GM12878 (cell line): ENCODE data around the gene DMBX1. TPM values are rescaled to one million over a fixed set of nuclear protein-coding genes. Genes with fewer than 3 reads are reported as not detected.

Experiments used
- ATAC-seq: fragments of 200-7000 bp; cut with Tn5 transposase; 3 replicates; pipeline ENCODE4 v1.9.1; 2020; ENCODE audit warnings: mild to moderate bottlenecking, moderate library complexity
- BruUV-seq: library from RNA; stranded (reverse); fragments of 400-500 nt; replicated peaks from 2 replicates; lab custom pipeline; 2021; lab: Mats Ljungman, UMichigan
- CTCF ChIA-PET: fragments of 300-600 bp; sonication (Branson Sonifier 250); formaldehyde crosslinking; extraction: SDS; loops from one replicate; lab custom pipeline; 2021; ENCODE audit warnings: inconsistent platforms; lab: Yijun Ruan, JAX
- POLR2A ChIA-PET: fragments of 350-600 bp; formaldehyde crosslinking; extraction: SDS; loops from one replicate; lab custom pipeline; 2021; ENCODE audit warnings: inconsistent platforms; lab: Charles Lee
- RAD21 ChIA-PET: fragments of 300-600 bp; sonication (Branson Sonifier 250); formaldehyde crosslinking; loops from one replicate; lab custom pipeline; 2023; ENCODE audit warnings: antibody characterized with exemption; ENCODE audit not compliant: unreplicated experiment; lab: Charles Lee
- SMC1A ChIA-PET: fragments of 300-600 bp; sonication (Branson Sonifier 250); formaldehyde crosslinking; loops from one replicate; lab custom pipeline; 2023; ENCODE audit not compliant: unreplicated experiment, uncharacterized antibody; lab: Charles Lee
- DNase-seq: peaks from one replicate; pipeline ENCODE4 v3.0.0-alpha.2; 2011; ENCODE audit warnings: low read depth, low spot score
- FAIRE-seq: peaks from 3 replicates; lab custom pipeline; 2011; peaks lifted over from hg19 to GRCh38; lab: Jason Lieb, UNC
- H2AFZ ChIP-seq: 2 replicates; pipeline ENCODE4 v1.6.0; 2011; ENCODE audit warnings: low read depth, low read length, control low read depth; ENCODE audit not compliant: control insufficient read depth
- H3K27ac ChIP-seq: 2 replicates; pipeline ENCODE4 v1.5.1; 2011; ENCODE audit warnings: control low read depth; ENCODE audit not compliant: control insufficient read depth, insufficient read depth
- H3K27me3 ChIP-seq, 2 experiments: replicated peaks in 1 of 2; 2 replicates each; pipeline versions ENCODE4 v1.6.0 to v1.6.1; 2011; ENCODE audit warnings: low read length in 1 of 2; ENCODE audit not compliant: control insufficient read depth in 2 of 2, insufficient read depth in 2 of 2
- H3K36me3 ChIP-seq, 2 experiments: 2 replicates each; pipeline ENCODE4 v1.5.1; 2011; ENCODE audit warnings: low read length in 1 of 2; ENCODE audit not compliant: control insufficient read depth in 2 of 2, insufficient read depth in 2 of 2
- H3K4me1 ChIP-seq: 2 replicates; pipeline ENCODE4 v1.6.1; 2011; ENCODE audit warnings: mild to moderate bottlenecking, low read length, moderate library complexity, mixed read lengths; ENCODE audit not compliant: control insufficient read depth, insufficient read depth
- H3K4me2 ChIP-seq: 2 replicates; pipeline ENCODE4 v1.6.0; 2011; ENCODE audit warnings: control low read depth; ENCODE audit not compliant: control insufficient read depth, insufficient read depth
- H3K4me3 ChIP-seq: fragments of 200-600 bp; sonication (generic); 2 replicates; pipeline ENCODE4 v1.5.1; 2016
- H3K79me2 ChIP-seq: 2 replicates; pipeline ENCODE4 v1.6.0; 2011; ENCODE audit warnings: low read length; ENCODE audit not compliant: control insufficient read depth, insufficient read depth
- H3K9ac ChIP-seq: 2 replicates; pipeline ENCODE4 v1.8.0; 2011; ENCODE audit warnings: low read length, control low read depth, mixed read lengths; ENCODE audit not compliant: control insufficient read depth, insufficient read depth
- H3K9me3 ChIP-seq: replicated peaks from 3 replicates; pipeline ENCODE4 v1.5.1; 2011; ENCODE audit warnings: mild to moderate bottlenecking, low read length; ENCODE audit not compliant: control insufficient read depth, insufficient read depth
- H4K20me1 ChIP-seq: 2 replicates; pipeline ENCODE4 v1.6.0; 2011; ENCODE audit not compliant: control insufficient read depth, insufficient read depth
- BCLAF1 ChIP-seq: fragments of 450-650 bp; IDR thresholded peaks from 2 replicates; pipeline ENCODE4 v1.6.1; 2017; ENCODE audit warnings: antibody characterized with exemption, mild to moderate bottlenecking, moderate library complexity
- CBX5 ChIP-seq: sonication (generic); IDR thresholded peaks from 2 replicates; pipeline ENCODE4 v1.6.1; 2016; ENCODE audit warnings: low read depth, moderate library complexity, mild to moderate bottlenecking, inconsistent platforms
- CREM ChIP-seq: IDR thresholded peaks from 2 replicates; pipeline ENCODE4 v1.6.1; 2014; ENCODE audit warnings: antibody characterized with exemption, low read depth
- E2F8 ChIP-seq: fragments of 450-650 bp; IDR thresholded peaks from 2 replicates; pipeline ENCODE4 v1.6.1; 2018; ENCODE audit warnings: mild to moderate bottlenecking, low read depth, moderate library complexity; ENCODE audit not compliant: partially characterized antibody
- EGR1 ChIP-seq, 2 experiments: IDR thresholded peaks; 1 replicate in 1 of 2; 2 replicates in 1 of 2; pipeline ENCODE4 v1.6.1; 2011 to 2012; ENCODE audit warnings: low read depth in 2 of 2, low read length in 2 of 2, borderline replicate concordance in 1 of 2, mild to moderate bottlenecking in 1 of 2, moderate library complexity in 1 of 2
- KAT2A ChIP-seq: conservative IDR thresholded peaks from 2 replicates; pipeline ENCODE4 v1.6.1; 2011; ENCODE audit warnings: low read depth, low read length; ENCODE audit not compliant: control insufficient read depth
- NFIC ChIP-seq: IDR thresholded peaks from 2 replicates; pipeline ENCODE4 v1.6.1; 2012; ENCODE audit warnings: low read depth, mild to moderate bottlenecking, inconsistent platforms, low read length, moderate library complexity
- PBX3 ChIP-seq: IDR thresholded peaks from 2 replicates; pipeline ENCODE4 v1.6.1; 2011; ENCODE audit warnings: mild to moderate bottlenecking, low read depth, low read length, moderate library complexity; ENCODE audit not compliant: insufficient replicate concordance
- SIN3A ChIP-seq: IDR thresholded peaks from 2 replicates; pipeline ENCODE4 v1.6.1; 2012; ENCODE audit warnings: low read depth, low read length, improper control_type of control experiment
- SMC3 ChIP-seq: IDR thresholded peaks from 2 replicates; pipeline ENCODE4 v1.6.1; 2011; ENCODE audit warnings: low read length, improper control_type of control experiment, borderline replicate concordance
- ZBTB33 ChIP-seq: fragments of 450-650 bp; IDR thresholded peaks from 2 replicates; pipeline ENCODE4 v1.6.1; 2017; ENCODE audit warnings: mild to moderate bottlenecking
- ZNF207 ChIP-seq: fragments of 450-650 bp; IDR thresholded peaks from 2 replicates; pipeline ENCODE4 v1.6.1; 2014; ENCODE audit warnings: antibody characterized with exemption, mild to moderate bottlenecking, borderline replicate concordance
- ZNF217 ChIP-seq: fragments of 450-650 bp; IDR thresholded peaks from 2 replicates; pipeline ENCODE4 v1.6.1; 2017; ENCODE audit warnings: antibody characterized with exemption, mild to moderate bottlenecking
- ZNF274 ChIP-seq: IDR thresholded peaks from one replicate; pipeline ENCODE4 v1.8.0; 2011; ENCODE audit not compliant: insufficient read length, insufficient read depth
- WGBS: methylation state at CpG from one replicate; pipeline ENCODE4 v1.1.6; 2016; ENCODE audit warnings: low lambda C conversion rate; ENCODE audit not compliant: insufficient replicate concordance, insufficient coverage; ENCODE audit errors: missing lambda C conversion rate; 5-methylcytosine and 5-hydroxymethylcytosine counted together
- in situ Hi-C: fragments of 300-500 bp; cut with MboI; formaldehyde crosslinking; loops from 9 replicates; pipeline ENCODE4 v1.14.3; 2018; ENCODE audit warnings: mixed read lengths
- intact Hi-C: fragments of 100-400 bp; cut with micrococcal nuclease; formaldehyde crosslinking; loops from one replicate; pipeline ENCODE4 v1.14.2; 2022; ENCODE audit not compliant: unreplicated experiment
- polyA plus RNA-seq, 11 experiments: library from polyadenylated mRNA; depleted of rRNA in 4 of 11; unstranded in 6 of 11; stranded (reverse) in 5 of 11; fragments of >200 nt; fragmentation: Nextera tagmentation in 4 of 11; fragmentation: Illumina TruSeq in 1 of 11; extraction: Ambion mirVana in 4 of 11; extraction: Trizol in 1 of 11; gene quantifications; 1 replicate in 1 of 11; 2 replicates in 10 of 11; pipeline versions ENCODE4 v1.2.1 to v1.2.3, GENCODE V29; 2011 to 2016; ENCODE audit warnings: inconsistent platforms in 2 of 11, missing spikeins in 2 of 11, low read depth in 1 of 11
- total RNA-seq, 4 experiments: library from RNA; depleted of rRNA in 3 of 4; stranded (reverse); fragments of >200 nt in 3 of 4; fragmentation: Illumina TruSeq in 1 of 4; extraction: Trizol in 1 of 4; gene quantifications; 2 replicates each; pipeline versions ENCODE4 v1.2.1 to v1.2.3, GENCODE V29; 2013 to 2021

DMBX1 gene
- total and polyA plus RNA-seq, 10 of the 15 experiments (the other 5 are each of a cell fraction or from before 2014, with no cell fraction given) = 0.03 TPM; not detected in 9

GRCh38 chr1:46537651-46538050 lies 48.0 kb downstream of the DMBX1 start (continued):
- TF ChIP-seq ZNF217 (no peak), CBX5 (no peak)

- WGBS = 2% methylated on average over 2 of the region's 2 CpGs
- TF ChIP-seq ZNF207 (no peak), BCLAF1 (no peak), CREM (no peak), SMC3 (no peak), PBX3 (no peak), ZBTB33 (no peak), ZNF274 (no peak), KAT2A (no peak), E2F8 (no peak), NFIC (no peak), SIN3A (no peak), EGR1 (IDR thresholded peaks at IDR 0.05; ENCODE audit: borderline replicate concordance in 1 of 2, low read depth in 2 of 2, low read length in 2 of 2) (no peak)
Observed at GRCh38 chr1:46538147-46538546, 48.5 kb downstream of the DMBX1 start.

More at GRCh38 chr1:46538147-46538546, 48.5 kb downstream of the DMBX1 start:
- H3K9ac ChIP-seq = no peak overlapping the region
- intact Hi-C loops (no loop called here), in situ Hi-C loops (no loop called here)
- ChIA-PET RAD21 (no interaction called here), POLR2A (no interaction called here), SMC1A (interaction anchor here (2.2 kb wide), 1 partner anchor 9 kb away, joined by 6 read pairs; no protein-coding TSS in a partner anchor), CTCF (interaction anchor here (0.8 to 2.9 kb wide), 6 partner anchors 9 to 96 kb away, joined by 3 to 12 read pairs (median 3); no protein-coding TSS in a partner anchor)
- ATAC-seq (no peak), DNase-seq (no peak), FAIRE-seq (no peak)
- H3K79me2 ChIP-seq = no peaks in the 10 kb centered on the region
- H3K36me3 ChIP-seq = no peaks in the 10 kb centered on the region
- BruUV-seq = no TSS peak
- H3K4me3 ChIP-seq = no peak overlapping the region
- H3K4me1 ChIP-seq = no peaks in the 10 kb centered on the region
- no peaks in the 10 kb centered on the region for H4K20me1 ChIP-seq
- no peak overlapping the region for H3K27ac ChIP-seq
- H3K27me3 ChIP-seq = peaks cover 4 to 10% of the 10 kb centered on the region in 2 experiments; a peak in 3 of 4 replicates
- no peak overlapping the region for H3K4me2 ChIP-seq
- no peak overlapping the region for H2AFZ ChIP-seq
- H3K9me3 ChIP-seq = no peaks in the 10 kb centered on the region
